Stimulated activated CD8-positive, alpha-beta memory T cell treated with anti-CD3 and anti-CD28 coated beads, Interleukin-4, amount 100 ng/mL, for 1 hour (primary cell): ENCODE measurements around the gene C1QTNF2.

ENCODE experiments used
- DNase-seq, 2 donors: peaks; one replicate each; pipeline ENCODE4 v3.0.0-alpha.2; 2020; ENCODE audit warnings: low read depth in 2 of 2, low spot score in 1 of 2

The C1QTNF2 gene

DNA sequence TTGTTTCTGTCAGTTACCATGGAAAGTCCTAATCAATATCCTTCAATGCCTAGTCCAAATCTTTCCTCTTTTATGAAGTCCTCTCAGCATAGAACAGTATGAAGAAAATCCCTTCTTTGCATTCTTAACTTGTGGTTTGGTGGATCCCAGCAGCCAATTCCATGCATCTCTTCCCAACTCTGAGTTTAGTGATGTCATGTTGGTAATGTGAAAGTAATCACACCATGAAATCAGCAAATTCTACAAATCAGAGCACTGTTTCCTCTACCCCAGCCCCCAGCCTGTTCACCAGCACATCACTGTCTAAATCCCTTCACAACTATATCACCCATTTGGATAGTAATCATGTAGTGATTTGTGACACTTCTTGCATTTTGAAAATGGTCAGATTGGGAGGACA lies 4.7 kb upstream of the C1QTNF2 start:
- DNase-seq = no peak

DNA sequence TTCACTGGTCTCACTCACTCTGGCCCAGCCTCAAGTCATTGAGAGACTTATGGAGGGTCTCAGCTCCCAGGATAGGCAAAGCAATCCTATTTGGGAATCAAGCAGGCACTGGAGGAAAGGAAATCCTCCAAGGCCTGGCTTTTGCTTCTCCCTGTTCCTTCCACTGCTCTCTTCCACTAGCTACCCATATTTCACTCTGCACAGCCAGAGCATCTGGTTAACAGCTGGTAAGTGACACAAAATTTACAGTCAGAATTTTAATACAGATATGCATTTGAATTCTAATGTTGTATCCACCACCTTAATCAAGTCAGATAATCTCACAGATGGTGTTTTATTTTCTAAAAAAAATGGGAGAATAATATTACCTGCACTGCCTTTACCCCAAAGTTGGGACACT lies 868 bp upstream of the C1QTNF2 start:
- DNase-seq = no peak

DNA sequence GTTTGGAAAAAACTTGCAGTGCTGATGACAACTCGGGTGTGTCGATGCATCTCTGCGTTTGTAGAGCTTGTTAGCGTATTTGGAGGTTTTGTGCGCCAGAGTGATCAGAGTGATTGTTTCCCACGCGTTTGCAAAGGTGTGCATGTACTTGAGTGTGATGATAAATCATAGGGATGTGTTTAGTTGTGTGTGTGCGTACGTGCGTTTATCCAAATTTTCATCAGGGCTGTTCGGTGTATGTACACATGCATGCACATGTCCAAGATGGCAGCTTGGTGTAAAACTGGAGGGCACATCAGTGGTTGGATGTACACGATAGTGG lies 248 bp upstream of the C1QTNF2 start:
- no peak for DNase-seq

DNA sequence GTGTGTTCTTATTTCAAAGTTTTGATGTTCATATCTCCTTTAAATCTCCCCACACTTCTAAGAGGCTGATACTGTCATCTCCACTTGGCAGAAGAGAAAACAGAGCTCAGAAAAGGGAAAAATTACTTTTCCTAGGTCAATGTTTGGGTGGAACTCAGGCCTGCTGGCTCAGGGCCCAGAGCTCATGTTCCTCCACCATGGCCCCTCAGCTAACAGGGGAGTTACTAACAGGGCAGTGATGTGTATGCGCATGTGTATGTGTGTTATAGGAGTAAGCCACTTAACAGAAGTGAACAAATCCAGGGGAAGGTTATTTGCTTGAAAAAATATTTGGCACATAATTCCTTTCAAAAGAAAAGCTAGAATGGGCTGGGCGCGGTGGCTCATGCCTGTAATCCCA lies 2.5 kb downstream of the C1QTNF2 start:
- no peak for DNase-seq

DNA sequence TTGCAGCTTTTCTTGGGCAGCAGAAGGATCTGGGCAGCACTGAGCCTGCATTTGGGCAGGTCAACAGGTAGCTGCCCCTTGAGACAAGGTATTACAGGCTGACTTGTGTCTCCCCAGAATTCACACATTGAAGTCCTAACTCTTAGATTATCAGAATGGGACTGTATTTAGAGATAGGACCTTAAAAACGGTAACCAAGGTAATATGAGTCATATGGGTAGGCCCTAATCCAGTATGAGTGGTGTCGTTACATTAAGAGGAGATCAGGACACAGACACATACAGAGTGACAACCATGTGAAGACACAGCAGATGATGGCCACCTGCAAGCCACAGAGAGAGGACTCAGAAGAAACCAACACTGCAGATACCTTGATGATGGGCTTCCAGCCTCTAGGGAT lies 3.2 kb downstream of the C1QTNF2 start:
- no peak for DNase-seq

DNA sequence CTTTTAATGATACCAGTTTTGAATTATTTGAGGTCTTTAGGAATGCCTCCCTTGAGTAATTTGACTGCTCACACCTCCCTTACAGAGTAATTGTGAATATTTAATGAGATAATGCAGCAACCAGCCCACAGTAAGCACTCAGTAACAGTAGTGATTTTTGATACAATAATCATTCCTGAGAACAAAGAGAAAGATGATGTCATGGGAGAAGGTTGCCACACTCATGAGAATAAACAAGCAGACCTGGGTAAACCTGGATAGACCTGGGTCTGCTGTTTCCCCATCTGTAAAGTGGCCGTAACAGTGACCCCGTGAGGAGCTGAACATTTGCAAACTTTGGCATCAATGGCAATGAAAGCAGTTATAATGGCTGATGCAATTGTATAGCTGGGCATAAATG lies 4.2 kb downstream of the C1QTNF2 start:
- DNase-seq = no peak

DNA sequence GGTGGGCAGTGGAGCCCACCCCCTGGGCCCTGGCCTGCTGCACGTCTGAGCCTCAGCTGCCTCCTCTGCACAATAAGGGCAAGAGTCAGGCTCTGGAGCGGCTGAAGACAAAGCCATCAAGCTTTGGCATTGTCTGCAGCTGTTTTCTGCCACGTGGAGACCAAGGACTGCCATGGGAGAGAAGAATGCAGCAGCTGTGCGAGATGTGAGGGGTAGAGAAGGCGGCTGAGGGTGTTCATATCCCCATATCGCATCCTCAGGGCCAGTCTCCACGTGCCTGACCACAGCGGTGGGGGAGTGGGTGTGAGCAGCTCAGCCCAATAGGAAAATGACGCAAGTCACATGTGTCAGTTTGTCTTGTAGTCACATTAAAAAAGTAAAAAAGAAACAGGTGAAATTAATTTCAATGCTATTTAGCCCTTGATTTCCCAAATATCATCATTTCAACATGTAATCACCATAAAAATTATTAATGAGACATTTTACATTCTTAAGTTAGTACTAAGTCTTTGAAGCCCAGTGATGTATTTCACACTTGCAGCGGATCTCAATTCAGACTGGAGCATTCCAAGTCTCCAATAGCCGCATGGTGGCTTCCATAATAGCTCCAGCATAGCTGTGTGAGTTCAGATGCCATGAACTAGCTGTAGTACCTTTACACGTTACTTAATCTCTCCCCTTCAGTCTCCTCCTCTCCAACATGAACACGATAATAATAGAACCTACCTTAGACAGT lies 6.6 kb downstream of the C1QTNF2 start:
- DNase-seq = no peak

DNA sequence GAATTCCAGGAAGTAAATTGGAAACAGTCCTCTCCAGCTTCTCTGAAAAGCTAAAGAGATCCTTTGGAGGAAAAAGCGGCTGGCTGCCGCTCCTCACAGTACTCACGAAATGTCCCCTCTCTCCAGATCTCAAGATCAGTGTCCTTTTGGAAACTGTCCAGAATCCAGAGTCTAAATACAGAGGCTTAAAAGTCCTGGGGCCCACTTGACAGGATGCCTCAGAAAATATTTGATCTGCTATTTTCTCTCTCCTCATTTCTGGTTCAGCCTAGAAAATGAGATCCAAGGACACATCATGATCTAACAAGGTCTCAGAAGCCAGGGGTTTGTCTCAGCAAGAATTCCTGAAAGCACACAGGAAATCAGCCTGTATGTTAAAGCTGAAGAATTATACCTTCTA lies 7.2 kb downstream of the C1QTNF2 start:
- DNase-seq = no peak

DNA sequence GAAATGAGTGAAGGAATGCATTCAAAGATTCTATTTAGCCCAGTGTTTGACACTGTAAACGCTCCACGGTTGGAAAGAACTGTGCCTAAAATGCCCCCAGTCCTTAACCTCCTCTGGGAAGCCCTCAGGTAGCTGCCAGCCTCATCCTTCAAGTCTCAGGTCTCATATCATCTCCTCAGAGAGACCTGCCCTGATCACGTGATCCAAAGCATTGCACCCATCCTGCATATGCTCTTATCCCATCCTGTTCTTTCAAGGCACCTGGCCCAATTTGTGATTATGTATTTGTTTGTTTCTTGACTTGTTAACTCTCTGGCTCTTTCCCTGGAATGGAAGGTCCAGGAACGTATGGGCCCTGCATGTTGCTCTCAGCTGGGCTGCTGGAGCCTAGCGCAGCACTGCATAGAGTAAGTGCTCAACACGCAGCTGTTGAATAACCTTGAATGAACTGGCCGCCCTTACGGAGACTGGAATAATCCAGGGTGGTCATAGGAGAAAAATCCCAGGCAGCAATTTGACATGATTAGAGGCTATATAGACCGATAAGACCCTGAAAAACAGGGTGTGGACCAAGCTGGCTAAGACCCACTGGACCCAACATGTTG lies 8.7 kb downstream of the C1QTNF2 start:
- no peak for DNase-seq

DNA sequence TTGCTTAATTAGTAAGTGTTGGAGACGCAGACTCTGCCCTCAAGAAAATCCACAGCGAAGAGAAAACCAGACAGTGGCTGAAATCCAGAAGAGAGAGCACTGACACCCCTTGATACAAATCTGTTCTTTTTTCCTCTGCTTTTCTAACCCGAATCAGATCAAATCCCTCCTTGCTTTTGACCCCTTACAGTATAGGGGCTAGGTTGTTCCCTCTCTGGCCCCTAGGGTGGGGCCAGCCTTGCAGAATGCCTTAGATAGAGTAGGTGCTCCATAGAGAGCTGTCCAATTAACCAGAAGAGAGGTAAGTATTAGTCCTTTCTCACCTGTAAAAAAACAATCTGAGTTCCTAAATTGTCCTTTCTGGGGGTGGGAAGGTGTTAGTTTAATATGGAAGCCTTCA lies 10.1 kb downstream of the C1QTNF2 start:
- DNase-seq = no peak

DNA sequence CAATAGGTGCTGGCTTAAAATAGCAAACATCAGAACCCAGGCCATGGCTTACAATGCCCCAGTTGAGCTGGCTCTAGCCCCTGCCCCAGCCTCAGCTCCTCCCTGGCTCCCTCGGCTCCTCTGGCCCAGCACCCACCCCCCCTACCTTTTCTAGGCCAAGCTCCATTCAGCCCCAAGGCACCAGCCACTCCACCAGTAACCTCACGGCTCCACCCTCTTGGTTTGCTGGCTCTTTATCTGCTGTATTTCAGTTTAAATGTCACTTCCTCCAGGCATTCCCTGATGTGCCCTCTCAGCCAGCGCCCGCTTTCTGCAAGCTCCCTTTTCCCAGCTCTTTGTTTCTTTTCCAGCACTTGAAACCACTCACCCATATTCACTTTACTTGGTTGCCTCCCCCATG lies 10.6 kb downstream of the C1QTNF2 start:
- DNase-seq = no peak

DNA sequence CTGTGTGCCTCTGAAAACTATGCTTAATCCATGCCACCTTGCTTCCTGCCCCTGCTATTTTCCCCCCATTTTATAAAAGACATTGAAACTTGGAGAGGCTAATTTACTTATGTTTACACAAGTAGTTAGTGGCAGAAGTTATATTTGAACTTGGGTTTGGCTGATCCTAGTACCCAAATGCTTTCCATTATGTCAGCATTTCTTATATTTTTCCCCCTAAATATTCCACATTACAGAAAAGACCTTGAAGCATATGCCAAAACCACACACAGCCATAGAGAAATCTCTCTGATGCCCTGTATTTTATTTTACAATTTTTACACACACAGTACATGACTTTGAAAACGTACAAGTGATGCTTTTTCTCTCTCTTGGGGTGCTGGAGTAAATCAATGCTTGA lies 11.2 kb downstream of the C1QTNF2 start:
- DNase-seq = no peak

DNA sequence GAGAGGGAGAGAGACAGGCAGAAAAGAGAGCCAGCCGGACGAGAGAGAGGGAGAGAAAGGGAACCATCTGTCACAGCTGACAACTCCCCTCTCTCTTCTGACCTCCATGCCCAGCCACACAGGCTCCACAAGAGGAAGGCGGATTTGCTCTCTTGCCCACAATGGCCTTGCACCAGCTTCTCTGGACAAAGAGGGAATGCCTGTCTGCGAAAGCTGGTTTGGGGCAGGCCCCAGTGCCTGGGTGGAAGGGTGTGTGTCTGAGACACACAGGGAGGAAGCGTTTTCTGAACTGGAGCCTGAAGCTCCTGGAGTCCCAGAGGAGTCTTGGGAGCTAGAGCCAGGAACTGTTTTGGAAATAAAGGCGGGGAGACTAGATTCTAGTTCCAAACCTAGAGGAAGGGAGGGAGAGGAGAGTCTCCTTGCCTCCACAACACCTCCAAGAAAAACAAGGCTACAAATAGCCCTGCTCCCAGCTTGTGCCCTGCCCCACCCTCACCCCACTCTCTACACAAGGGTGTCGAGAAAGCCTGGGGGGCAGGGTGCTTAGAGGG lies 12.5 kb downstream of the C1QTNF2 start:
- DNase-seq = no peak

DNA sequence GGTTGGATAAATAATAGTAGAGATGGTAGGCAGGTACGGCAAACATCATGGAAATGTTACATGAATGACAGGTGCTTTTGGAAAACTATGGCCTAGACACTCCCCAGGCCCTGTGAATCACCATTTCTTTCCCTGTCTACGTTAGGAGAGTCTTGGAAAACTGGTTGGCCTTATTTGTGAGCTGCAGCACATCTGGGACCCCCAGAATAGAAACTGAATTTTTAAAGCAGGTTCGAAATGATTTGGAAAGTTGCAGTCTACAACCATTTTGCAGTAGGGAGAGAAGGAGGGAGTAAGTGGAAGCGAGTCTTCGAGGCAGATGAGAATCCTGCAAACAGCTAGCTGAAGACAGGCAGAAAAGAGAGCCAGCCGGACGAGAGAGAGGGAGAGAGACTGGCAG lies 13.0 kb downstream of the C1QTNF2 start:
- DNase-seq = no peak

DNA sequence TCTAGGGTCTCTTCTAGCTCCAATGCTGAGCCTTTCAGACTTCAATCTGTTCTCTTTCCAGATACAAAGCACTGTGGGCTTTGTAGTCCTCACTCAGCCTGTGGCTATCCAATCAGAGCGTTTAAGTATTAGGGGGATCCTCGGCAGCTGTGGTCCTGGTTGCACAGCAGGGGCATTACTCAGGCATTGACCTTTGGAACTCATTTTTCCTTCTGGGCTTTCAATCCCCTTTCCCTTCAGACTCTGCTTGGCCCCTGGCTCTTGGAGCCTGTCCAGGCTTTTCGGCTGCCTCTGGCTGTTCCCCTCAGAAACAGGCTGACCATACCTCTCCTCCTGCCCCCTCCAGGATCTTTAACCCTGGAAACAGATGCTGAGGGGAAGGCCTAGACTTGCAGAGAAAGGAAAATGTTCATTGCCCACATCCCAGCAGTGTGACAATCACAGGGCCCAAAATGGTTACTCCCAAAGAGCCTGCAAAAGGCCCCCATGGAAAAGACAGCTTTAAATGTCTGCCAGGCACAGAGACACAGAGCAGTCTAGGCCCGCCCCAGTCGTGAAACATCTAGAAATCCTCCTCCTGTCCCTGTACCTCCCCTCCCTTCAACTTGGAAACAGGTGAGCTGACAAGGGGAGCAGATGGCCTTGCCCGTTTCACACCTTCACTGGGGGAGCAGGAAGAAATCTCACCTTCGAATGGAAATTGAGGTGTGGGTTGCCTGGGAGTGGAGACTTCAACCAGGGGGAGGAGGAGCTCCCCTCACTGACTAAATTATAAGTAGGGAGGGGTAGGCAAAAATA lies 13.7 kb downstream of the C1QTNF2 start:
- DNase-seq = no peak

DNA sequence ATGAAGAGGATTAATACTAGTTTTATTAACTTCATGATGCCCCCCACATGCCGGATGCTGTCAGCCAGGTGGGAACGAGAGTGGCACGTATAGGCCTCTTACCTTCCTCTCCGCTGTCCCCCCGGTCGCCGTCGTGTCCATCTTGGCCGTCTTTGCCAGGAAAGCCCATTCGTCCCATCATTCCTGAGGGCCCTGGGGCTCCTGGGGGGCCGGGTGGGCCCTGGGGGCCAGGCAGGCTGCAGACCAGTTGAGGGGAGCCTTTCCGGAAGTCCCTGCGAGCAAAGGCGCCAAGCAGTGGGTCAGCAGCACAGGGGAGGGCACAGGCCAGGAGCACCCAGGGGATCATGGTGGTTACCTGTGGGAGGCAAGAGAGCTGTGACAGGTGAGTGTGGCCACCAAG lies 15.8 kb downstream of the C1QTNF2 start:
- no peak for DNase-seq

DNA sequence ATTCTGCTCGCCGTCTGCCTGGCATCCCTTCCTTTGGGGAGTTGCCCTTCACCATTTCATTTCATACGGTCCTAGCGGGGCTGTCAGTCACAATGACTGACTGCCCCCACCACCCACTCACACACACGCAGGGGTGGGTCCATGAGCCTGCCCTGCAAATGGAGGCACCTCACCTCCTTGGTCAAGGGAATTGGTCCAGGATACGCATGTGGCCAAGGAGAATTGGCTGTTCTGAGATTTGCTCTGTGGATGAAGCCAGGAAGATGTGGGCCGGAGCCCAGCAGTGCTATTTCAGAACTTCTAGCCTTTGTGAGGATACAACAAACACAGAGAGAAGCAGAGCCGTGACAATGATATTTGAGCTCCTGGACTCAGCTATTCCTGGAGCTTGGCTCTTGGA lies 17.0 kb downstream of the C1QTNF2 start:
- DNase-seq = no peak

DNA sequence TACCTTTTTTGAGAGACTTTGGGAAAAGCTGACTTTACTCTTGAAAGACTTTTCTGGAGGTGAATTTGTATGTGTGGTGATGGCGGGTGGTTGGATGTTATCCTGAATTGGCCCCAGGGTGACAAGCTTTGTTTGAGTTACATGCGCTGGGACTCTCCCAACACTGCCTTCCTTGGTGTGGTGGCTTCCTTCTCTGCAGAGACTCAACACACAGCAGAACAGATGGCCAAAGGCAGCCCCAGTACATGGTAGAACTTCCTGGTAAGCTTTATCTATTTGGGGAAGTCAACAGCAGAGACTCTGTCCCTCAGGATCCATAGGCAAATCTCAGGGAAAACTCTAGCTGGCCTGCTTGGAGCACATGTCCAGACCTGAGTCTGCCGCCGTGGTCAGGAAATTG lies 18.1 kb downstream of the C1QTNF2 start:
- DNase-seq = no peak

DNA sequence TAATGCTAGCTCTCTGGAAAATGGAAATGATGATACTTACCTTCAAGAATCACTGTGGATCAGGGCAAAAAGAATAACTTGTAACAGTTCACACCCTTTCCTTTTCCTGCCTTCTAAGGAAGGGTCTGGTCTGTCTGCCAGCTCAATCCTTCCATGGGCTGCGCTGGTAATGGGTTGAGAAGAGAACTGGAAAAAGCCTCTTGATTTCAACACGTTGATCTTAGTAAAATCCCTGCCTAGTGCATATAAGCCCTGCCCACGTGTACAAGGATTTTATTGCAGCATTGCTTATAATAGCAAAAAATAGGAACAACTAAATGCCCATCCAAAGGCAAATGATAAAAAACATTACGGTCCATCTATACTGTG lies 20.5 kb downstream of the C1QTNF2 start:
- DNase-seq = no peak

DNA sequence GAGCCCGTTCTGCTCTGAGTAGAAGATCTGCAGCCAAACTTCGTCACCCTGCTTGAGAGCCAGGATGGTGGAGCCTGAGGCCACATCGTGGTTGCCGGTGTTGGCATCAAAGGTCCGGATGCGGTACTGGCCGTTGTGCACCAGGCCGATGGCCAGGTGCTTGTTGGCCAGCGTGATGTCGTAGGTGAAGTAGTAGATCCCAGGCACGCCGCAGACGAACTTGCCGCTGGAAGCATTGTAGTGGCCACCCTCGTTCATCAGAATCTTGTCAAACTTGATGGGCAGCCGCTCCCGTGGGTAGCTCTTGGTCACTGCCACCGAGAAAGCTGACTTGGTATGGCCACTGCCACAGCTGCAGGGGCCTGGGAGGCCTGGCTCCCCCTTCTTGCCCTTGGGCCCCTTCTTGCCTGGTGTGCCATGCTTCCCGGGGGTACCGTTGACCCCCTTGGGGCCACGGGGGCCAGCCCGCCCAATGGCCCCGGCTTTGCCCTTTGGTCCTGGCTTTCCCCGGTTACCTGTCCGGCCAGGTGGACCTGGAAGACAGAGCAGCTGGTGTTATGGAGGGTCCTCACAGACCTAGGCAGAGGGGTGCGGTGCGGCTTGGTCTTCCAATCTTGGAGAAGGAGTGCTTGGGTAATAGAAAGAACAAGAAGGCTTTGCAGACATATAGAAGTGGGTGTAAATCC lies 21.0 kb downstream of the C1QTNF2 start:
- no peak for DNase-seq

DNA sequence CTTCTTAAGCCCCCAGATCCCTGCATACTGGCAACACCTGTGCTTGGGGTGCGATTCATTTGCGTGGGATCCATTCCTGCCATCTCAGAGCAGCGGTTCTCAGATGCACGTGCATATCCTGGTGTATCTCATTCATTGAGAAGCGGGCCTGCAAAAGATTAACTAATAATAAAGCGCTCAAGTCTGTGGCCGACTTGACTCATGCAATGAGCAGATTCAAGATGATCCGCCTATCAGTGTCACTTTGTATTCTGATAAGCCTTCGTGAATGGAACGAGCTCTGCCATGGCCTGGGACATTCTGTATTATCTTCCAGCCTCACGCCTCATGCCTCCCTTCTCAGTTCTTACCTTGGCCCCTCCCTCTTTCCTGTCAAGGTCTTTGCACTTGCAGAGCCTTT lies 22.3 kb downstream of the C1QTNF2 start:
- DNase-seq = no peak

DNA sequence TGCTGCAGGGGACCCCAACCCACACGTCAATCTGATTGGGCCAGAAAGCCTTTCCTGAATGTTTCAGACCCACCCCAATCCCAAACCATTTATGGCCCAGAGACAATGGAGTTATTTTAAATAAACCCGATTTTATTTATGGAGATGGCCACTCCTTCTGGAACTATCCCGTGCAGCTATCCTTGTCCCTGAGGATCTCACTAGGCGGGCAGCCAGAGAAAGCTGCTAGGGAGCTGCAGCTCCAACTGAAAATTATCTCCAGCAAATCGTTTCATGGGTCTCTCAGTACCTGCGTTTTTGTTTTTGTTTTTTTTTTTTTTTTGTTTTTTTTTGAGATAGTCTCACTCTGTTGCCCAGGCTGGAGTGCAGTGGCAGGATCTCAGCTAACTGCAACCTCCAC lies 23.0 kb downstream of the C1QTNF2 start:
- no peak for DNase-seq
